Measurements from ENCODE around the gene SLC39A5. TPM values are rescaled to one million over a fixed set of nuclear protein-coding genes. Genes with fewer than 3 reads are reported as not detected.

SLC39A5 gene
- polyA plus RNA-seq, 1 of the 3 experiments (the other 2 are of a cell fraction), result 0.12 TPM

- Histone ChIP-seq H3K4me3 (ENCODE audit: low read depth in 2 of 2, low read length in 1 of 2) (no peak overlapping the region), H3K36me3 (replicated peaks in 1 of 2; ENCODE audit: control insufficient read depth in 1 of 2, insufficient read depth in 2 of 2, low read length in 1 of 2) (peaks cover 36 to 91% of the 10 kb centered on the region in 2 experiments)
Observed at GRCh38 chr12:56243731-56244181, 13.9 kb downstream of the SLC39A5 start.

GRCh38 chr12:56244494-56244893, 14.6 kb downstream of the SLC39A5 start:
- H3K79me2 ChIP-seq (ENCODE audit: insufficient read depth), result peaks cover 7% of the 10 kb centered on the region; the same call in 1 of the 2 replicates
- ChIA-PET CTCF (interaction anchor here (0.7 to 1.7 kb wide), 5 partner anchors 8 to 118 kb away, joined by 3 to 5 read pairs (median 3); partner anchors contain the start of gene SMARCC2), POLR2A (interaction anchor here (0.9 kb wide), 1 partner anchor 22 kb away, joined by 3 read pairs; the partner anchor contains the start of gene RNF41)
- 99% methylated on average over 9 of the region's 14 CpGs for WGBS (ENCODE audit: low lambda C conversion rate)
- no peak overlapping the region for H2AFZ ChIP-seq (ENCODE audit: low read depth)
- no peaks in the 10 kb centered on the region for H3K4me1 ChIP-seq (ENCODE audit: control insufficient read depth in 1 of 2, insufficient read depth in 2 of 2, low read depth in 1 of 2, low read length in 1 of 2)
- no peak overlapping the region for H3K4me3 ChIP-seq (ENCODE audit: low read depth in 2 of 2, low read length in 1 of 2)
- H4K20me1 ChIP-seq (ENCODE audit: insufficient read depth), result peaks cover 13% of the 10 kb centered on the region; the same call in 1 of the 2 replicates
- H3K9me3 ChIP-seq, result no peaks in the 10 kb centered on the region
- H3K27ac ChIP-seq (ENCODE audit: low read depth in 2 of 2, low read length in 1 of 2), result no peak overlapping the region
- no peak for DNase-seq
- peaks cover 2% of the 10 kb centered on the region for H3F3A ChIP-seq (replicated peaks; ENCODE audit: insufficient read depth)
- no peaks in the 10 kb centered on the region for H3K27me3 ChIP-seq (ENCODE audit: insufficient read depth)
- no peaks in the 10 kb centered on the region for H3K9me2 ChIP-seq
- no peak overlapping the region for H3K9ac ChIP-seq
- TF ChIP-seq GATA2 (CRISPR knock-in tag; IDR thresholded peaks at IDR 0.05) (no peak), TEAD4 (IDR thresholded peaks at IDR 0.05; ENCODE audit: borderline replicate concordance, insufficient read depth) (no peak), CTCF (IDR thresholded peaks at IDR 0.05) (no peak), PBX3 (IDR thresholded peaks at IDR 0.05) (no peak), SMC3 (IDR thresholded peaks at IDR 0.05; ENCODE audit: low read depth, low read length) (no peak), MXI1 (IDR thresholded peaks at IDR 0.05; ENCODE audit: low read depth, low read length) (no peak), NFIC (IDR thresholded peaks at IDR 0.05; ENCODE audit: borderline replicate concordance) (no peak), REST (IDR thresholded peaks at IDR 0.05; ENCODE audit: low read depth, low read length) (no peak), RXRA (IDR thresholded peaks at IDR 0.05; ENCODE audit: borderline replicate concordance, low read depth) (no peak), EZH2phosphoT487 (IDR thresholded peaks at IDR 0.05; ENCODE audit: borderline replicate concordance, low read depth) (no peak), YY1 (IDR thresholded peaks at IDR 0.05; ENCODE audit: low read depth) (no peak), IRF3 (IDR thresholded peaks at IDR 0.05; ENCODE audit: low read depth, low read length) (no peak), JUND (IDR thresholded peaks at IDR 0.05) (no peak), TAF1 (IDR thresholded peaks at IDR 0.05; ENCODE audit: borderline replicate concordance, low read depth, low read length) (no peak), RFX5 (IDR thresholded peaks at IDR 0.05; ENCODE audit: low read length) (no peak), NRF1 (IDR thresholded peaks at IDR 0.05; ENCODE audit: low read depth, low read length) (no peak)
- no peak overlapping the region for H3K4me2 ChIP-seq
- peaks cover 42 to 91% of the 10 kb centered on the region in 2 experiments for H3K36me3 ChIP-seq (replicated peaks in 1 of 2; ENCODE audit: control insufficient read depth in 1 of 2, insufficient read depth in 2 of 2, low read length in 1 of 2)

More at GRCh38 chr12:56243731-56244181, 13.9 kb downstream of the SLC39A5 start:
- CTCF ChIA-PET, result interaction anchor here (0.7 to 1.7 kb wide), 5 partner anchors 9 to 117 kb away, joined by 3 to 5 read pairs (median 3); partner anchors contain the start of genes ANKRD52 and SMARCC2
- no peak overlapping the region for H3K4me2 ChIP-seq
- peaks cover 7% of the 10 kb centered on the region; the same call in 1 of the 2 replicates for H3K79me2 ChIP-seq (ENCODE audit: insufficient read depth)
- no peaks in the 10 kb centered on the region for H3K9me3 ChIP-seq
- WGBS (ENCODE audit: low lambda C conversion rate), result 60% methylated on average over 3 of the region's 3 CpGs
- peaks cover 13% of the 10 kb centered on the region; the same call in 1 of the 2 replicates for H4K20me1 ChIP-seq (ENCODE audit: insufficient read depth)
- TF ChIP-seq RAD21 (IDR thresholded peaks at IDR 0.05; ENCODE audit: low read length) (no peak), FOXJ3 (CRISPR knock-in tag; IDR thresholded peaks at IDR 0.05) (no peak), MXI1 (IDR thresholded peaks at IDR 0.05; ENCODE audit: low read depth, low read length) (no peak)
- H3K9me2 ChIP-seq, result no peaks in the 10 kb centered on the region
- peaks cover 2% of the 10 kb centered on the region for H3F3A ChIP-seq (replicated peaks; ENCODE audit: insufficient read depth)
- DNase-seq, result peak; percentile 69
- H3K9ac ChIP-seq, result no peak overlapping the region
- no peaks in the 10 kb centered on the region for H3K27me3 ChIP-seq (ENCODE audit: insufficient read depth)
- POLR2A ChIA-PET, result no interaction called here
- no peak overlapping the region for H2AFZ ChIP-seq (ENCODE audit: low read depth)
- H3K27ac ChIP-seq (ENCODE audit: low read depth in 2 of 2, low read length in 1 of 2), result peak overlapping the region in 1 of 2 experiments; percentile 14; a peak in 1 of 4 replicates
- H3K4me1 ChIP-seq (ENCODE audit: control insufficient read depth in 1 of 2, insufficient read depth in 2 of 2, low read depth in 1 of 2, low read length in 1 of 2), result no peaks in the 10 kb centered on the region
